Brain microvascular endothelial cell (primary cell): ENCODE results near the gene SAMD13.

ENCODE experiments used
- DNase-seq: peaks from one replicate; pipeline ENCODE4 v3.0.0-alpha.2; 2020
- H3K27ac ChIP-seq: fragments of 250-450 bp; sonication (Bioruptor Pico); 2 replicates; pipeline ENCODE4 v1.5.1; 2020; ENCODE audit warnings: mild to moderate bottlenecking, moderate library complexity
- H3K27me3 ChIP-seq: fragments of 250-450 bp; sonication (Bioruptor Pico); replicated peaks from 2 replicates; pipeline ENCODE4 v1.5.1; 2020; ENCODE audit warnings: mild to moderate bottlenecking
- H3K36me3 ChIP-seq: fragments of 250-450 bp; sonication (Bioruptor Pico); replicated peaks from 2 replicates; pipeline ENCODE4 v1.5.1; 2020; ENCODE audit warnings: mild to moderate bottlenecking
- H3K4me3 ChIP-seq: 2 replicates; pipeline ENCODE4 v1.5.1; 2011; ENCODE audit warnings: low read depth, mild to moderate bottlenecking, control low read depth, low read length, moderate library complexity
- in situ Hi-C: cut with HindIII; loops from 2 replicates; pipeline ENCODE4 v1.10.0; 2017; ENCODE audit warnings: low sequenced_read_pairs, low pct_ligation_motif_present
- TF ChIP-seq, protein P1 (sequence below): IDR thresholded peaks from 2 replicates; pipeline ENCODE4 v1.5.1; 2011; ENCODE audit warnings: low read depth, mild to moderate bottlenecking, moderate library complexity, low read length, control low read depth, inconsistent platforms; ENCODE audit errors: missing control alignments

Gene SAMD13

DNA sequence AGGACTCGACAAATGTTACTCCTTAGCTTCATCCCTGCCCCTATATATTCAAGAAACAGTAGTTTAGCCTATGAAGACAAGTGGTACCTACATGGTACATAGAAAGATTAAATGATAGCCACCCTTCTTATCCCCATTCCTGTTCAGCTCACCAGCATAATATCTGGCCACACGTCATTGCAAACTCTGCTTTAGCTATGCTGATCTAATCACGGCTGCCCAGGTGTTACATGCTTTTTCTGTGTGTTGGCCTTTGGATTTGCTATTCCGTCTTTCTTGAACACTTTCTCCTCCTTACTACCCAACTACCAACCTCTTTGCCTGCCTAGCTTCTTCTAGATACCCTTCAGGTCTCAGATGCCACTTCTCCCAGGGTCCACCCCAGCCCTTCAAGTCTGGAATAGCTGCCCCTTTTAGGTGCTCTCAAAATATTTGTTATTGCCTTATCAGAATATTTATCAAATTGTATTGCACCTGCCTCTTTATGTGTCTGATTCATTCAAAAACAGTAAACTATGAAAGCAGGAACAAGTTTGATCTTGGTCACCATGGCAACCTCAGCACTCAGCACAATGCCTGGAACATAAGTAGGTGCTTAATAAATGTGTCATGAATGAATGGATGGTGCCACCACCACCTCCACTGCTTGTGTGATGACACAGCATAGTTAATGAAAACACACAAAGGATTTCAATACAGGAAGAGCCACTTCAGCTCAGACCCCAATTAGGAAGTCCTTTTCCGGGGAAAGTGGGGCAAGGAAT is 85.4 kb downstream of the SAMD13 start:
- Histone ChIP-seq H3K27me3 (no peaks in the 10 kb centered on the region), H3K4me3 (no peak overlapping the region), H3K36me3 (no peaks in the 10 kb centered on the region), H3K27ac (no peak overlapping the region)
- DNase-seq: peak; percentile 27
- in situ Hi-C loops: no loop called here
- TF ChIP-seq, protein P1, sequence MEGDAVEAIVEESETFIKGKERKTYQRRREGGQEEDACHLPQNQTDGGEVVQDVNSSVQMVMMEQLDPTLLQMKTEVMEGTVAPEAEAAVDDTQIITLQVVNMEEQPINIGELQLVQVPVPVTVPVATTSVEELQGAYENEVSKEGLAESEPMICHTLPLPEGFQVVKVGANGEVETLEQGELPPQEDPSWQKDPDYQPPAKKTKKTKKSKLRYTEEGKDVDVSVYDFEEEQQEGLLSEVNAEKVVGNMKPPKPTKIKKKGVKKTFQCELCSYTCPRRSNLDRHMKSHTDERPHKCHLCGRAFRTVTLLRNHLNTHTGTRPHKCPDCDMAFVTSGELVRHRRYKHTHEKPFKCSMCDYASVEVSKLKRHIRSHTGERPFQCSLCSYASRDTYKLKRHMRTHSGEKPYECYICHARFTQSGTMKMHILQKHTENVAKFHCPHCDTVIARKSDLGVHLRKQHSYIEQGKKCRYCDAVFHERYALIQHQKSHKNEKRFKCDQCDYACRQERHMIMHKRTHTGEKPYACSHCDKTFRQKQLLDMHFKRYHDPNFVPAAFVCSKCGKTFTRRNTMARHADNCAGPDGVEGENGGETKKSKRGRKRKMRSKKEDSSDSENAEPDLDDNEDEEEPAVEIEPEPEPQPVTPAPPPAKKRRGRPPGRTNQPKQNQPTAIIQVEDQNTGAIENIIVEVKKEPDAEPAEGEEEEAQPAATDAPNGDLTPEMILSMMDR: no peak

DNA sequence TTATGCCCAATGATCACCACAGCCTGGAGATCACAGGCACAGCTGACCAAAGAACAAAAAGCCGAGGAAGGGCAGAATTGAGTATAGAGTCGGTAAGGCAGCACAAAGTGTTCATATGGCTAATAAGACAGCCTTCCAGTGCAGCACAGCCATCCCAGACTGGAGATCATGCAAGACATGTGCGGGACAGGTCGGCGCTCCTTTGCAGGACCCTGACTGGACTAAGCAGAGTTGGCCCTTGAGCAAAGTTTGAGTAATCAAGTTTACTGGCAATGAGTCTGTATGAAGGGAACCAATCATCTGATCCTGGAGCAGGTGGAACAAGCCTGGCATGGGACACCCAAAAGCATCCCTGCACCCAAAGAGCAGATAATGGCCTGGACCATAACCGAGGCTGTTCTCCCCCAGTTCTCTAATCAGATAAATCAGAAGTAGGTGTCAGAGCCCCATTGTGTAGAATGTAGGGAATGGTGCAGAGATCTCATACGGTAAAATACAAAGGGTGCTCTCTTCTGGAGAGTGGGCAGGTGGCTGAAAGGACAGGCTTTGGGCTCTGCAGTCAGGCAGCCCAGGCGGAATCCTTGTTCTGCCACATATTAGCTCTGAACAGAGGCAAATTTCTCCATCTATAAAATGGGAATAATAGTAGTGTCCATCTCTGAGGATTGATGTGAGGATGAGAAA is 86.1 kb downstream of the SAMD13 start:
- H3K36me3 ChIP-seq: no peaks in the 10 kb centered on the region
- no peak for DNase-seq
- H3K27ac ChIP-seq: no peak overlapping the region
- no peak overlapping the region for H3K4me3 ChIP-seq
- no peaks in the 10 kb centered on the region for H3K27me3 ChIP-seq
- in situ Hi-C loops: no loop called here
- TF ChIP-seq, protein P1: peak; percentile 65

DNA sequence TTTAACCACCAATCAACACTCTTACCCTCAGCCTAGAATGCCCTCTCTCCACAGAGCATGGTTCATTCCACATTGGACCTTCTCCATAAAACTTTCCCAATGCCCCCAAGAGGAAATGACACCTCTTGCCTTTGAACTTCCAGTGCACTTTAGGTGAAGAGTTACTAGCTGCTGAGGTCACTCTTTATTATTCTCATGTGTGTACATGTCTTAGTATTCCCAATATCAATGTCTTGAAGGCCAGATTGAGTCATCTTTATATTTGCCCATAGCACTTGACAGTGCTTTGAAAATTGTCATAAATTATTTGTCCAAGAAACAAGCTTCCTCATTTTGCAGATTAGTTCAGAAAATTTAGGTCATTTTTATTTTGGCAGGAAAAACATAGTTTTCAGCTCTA is 88.7 kb downstream of the SAMD13 start:
- Histone ChIP-seq H3K27me3 (no peaks in the 10 kb centered on the region), H3K4me3 (no peak overlapping the region), H3K27ac (no peak overlapping the region), H3K36me3 (no peaks in the 10 kb centered on the region)
- TF ChIP-seq, protein P1: no peak
- in situ Hi-C loops: no loop called here
- DNase-seq: no peak

DNA sequence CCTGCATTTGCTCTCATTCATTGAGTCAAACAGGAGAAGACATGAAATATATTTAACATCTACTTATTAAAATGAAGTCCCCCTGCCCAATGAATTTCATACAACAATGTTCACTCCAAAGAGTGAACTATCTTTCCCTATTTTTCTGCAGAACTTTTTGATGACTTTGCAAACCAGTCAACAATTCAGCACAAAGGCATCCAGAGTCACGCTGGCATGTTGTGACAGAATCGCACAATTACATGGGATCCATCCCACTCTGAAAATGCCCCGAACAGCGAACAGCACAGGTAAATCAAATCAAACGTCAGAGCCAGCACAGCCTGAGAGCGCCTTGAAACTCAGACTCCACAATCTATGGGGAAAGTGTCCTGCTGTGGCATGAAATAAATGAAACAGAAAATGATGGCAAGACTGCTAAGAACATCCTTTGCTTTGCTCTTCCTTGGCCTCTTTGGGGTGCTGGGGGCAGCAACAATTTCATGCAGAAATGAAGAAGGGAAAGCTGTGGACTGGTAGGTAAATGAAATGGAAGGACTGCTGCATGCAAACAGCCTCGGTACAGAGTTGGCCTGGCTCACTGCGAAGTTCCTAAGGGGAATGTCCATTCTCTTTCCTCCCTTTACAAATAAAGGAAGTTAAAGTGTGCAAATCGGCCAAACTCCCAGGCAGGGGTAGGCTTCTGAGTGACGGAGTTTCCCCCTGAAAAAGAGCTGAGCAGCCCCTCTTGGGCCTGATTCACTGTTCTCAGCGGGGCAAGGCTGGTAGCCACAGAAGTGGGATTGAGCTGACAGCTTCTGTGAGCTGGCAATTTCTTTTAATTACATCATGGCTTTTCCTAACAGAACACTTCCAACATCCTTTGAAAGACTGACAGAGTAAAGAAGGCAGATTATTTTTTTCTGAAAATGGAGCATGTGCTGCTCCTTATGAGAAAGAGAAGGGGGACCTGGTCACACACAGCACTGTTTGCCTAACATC is 97.0 kb downstream of the SAMD13 start, which contains the start of gene DNASE2B:
Gene DNASE2B, plus strand, starts transcription at position 310 of the 981 bp plus-strand sequence. Its CDS starts 81 bp downstream, at position 391.
- no peak within 1 kb of the TSS for H3K4me3 ChIP-seq
- TF ChIP-seq, protein P1: no peak
- DNase-seq: no peak
- no peaks in the 10 kb centered on the region for H3K36me3 ChIP-seq
- in situ Hi-C loops: no loop called here
- H3K27me3 ChIP-seq: no peaks in the 10 kb centered on the region
- no peak within 1 kb of the TSS for H3K27ac ChIP-seq
